Measurements from ENCODE around the gene STRADA.

GRCh38 chr17:63762161-63763078 lies 20.8 kb upstream of the STRADA start:
- TF ChIP-seq CTCF (IDR thresholded peaks at IDR 0.05; ENCODE audit: control extremely low read depth in 1 of 3, insufficient read depth in 1 of 3, low read depth in 1 of 3, low read length in 3 of 3) (no peak), PHF8 (conservative IDR thresholded peaks at IDR 0.05; ENCODE audit: low read depth, low read length) (no peak), CREB1 (IDR thresholded peaks at IDR 0.05) (no peak), EGR1 (IDR thresholded peaks at IDR 0.05; ENCODE audit: borderline replicate concordance, low read depth, low read length) (no peak), ATF3 (IDR thresholded peaks at IDR 0.05; ENCODE audit: insufficient read depth, low read depth, low read length) (no peak), EP300 (IDR thresholded peaks at IDR 0.05; ENCODE audit: borderline replicate concordance in 1 of 2, low read depth in 2 of 2, low read length in 2 of 2) (no peak), NANOG (IDR thresholded peaks at IDR 0.05; ENCODE audit: insufficient read depth, low read depth, low read length, poor library complexity, severe bottlenecking) (no peak), GABPA (IDR thresholded peaks at IDR 0.05; ENCODE audit: borderline replicate concordance, insufficient read depth, low read length) (no peak), ASH2L (IDR thresholded peaks at IDR 0.05; ENCODE audit: low read length) (no peak), RAD21 (IDR thresholded peaks at IDR 0.05 in 1 of 2, conservative IDR thresholded peaks at IDR 0.05 in 1 of 2; ENCODE audit: low read depth in 2 of 2, low read length in 2 of 2) (no peak), NRF1 (IDR thresholded peaks at IDR 0.05; ENCODE audit: low read depth, low read length) (no peak), JUND (IDR thresholded peaks at IDR 0.05; ENCODE audit: low read length) (no peak)

Data from H1 (cell line).